K562 (cell line): ENCODE results near the gene SPTBN4. TPM values are rescaled to one million over a fixed set of nuclear protein-coding genes. Genes with fewer than 3 reads are reported as not detected.

Experiments
- ATAC-seq: fragments of 200-7000 bp; cut with Tn5 transposase; 3 replicates; pipeline ENCODE4 v1.9.1; 2020; ENCODE audit warnings: moderate library complexity
- BruUV-seq: library from RNA; stranded (reverse); fragments of 400-500 nt; replicated peaks from 2 replicates; lab custom pipeline; 2021; lab: Mats Ljungman, UMichigan
- CTCF ChIA-PET: fragments of 300-600 bp; formaldehyde crosslinking; extraction: SDS; loops from one replicate; lab custom pipeline; 2021; ENCODE audit warnings: low intra/inter-chr PET ratio; lab: Yijun Ruan, JAX
- POLR2A ChIA-PET: fragments of 300-600, 350-650 bp; sonication (Branson Sonifier 250); formaldehyde crosslinking; extraction: SDS; loops from one replicate; lab custom pipeline; 2021; ENCODE audit warnings: antibody characterized with exemption, inconsistent platforms; lab: Yijun Ruan, JAX
- DNase-seq, 4 experiments: peaks; one replicate each; pipeline versions ENCODE4 v3.0.0 to v3.0.0-alpha.2; 2011 to 2018; ENCODE audit warnings: low spot score in 3 of 4, mixed read lengths in 3 of 4; ENCODE audit errors: extremely low read depth in 1 of 4
- FAIRE-seq: peaks from 2 replicates; lab custom pipeline; 2011; peaks lifted over from hg19 to GRCh38; lab: Jason Lieb, UNC
- H2AFZ ChIP-seq: 2 replicates; pipeline ENCODE4 v1.6.0; 2011; ENCODE audit warnings: low read depth, low read length, control low read depth, inconsistent platforms
- H3K27ac ChIP-seq: fragments of 200-600 bp; 3 replicates; pipeline ENCODE4 v1.8.0; 2011; ENCODE audit warnings: low read depth, mild to moderate bottlenecking, control low read depth, inconsistent platforms, low read length, moderate library complexity, mixed read lengths; ENCODE audit errors: extremely low read depth
- H3K27me3 ChIP-seq, 2 experiments: fragments of 300-600 bp in 1 of 2; 2 replicates in 1 of 2; 3 replicates in 1 of 2; pipeline versions ENCODE4 v1.6.0 to v1.8.0; 2011; ENCODE audit warnings: inconsistent platforms in 2 of 2, low read length in 2 of 2, mild to moderate bottlenecking in 1 of 2, mixed read lengths in 1 of 2, moderate library complexity in 1 of 2; ENCODE audit not compliant: control insufficient read depth in 2 of 2, insufficient read depth in 2 of 2
- H3K36me3 ChIP-seq: fragments of 300-600 bp; 3 replicates; pipeline ENCODE4 v1.8.0; 2011; ENCODE audit warnings: mild to moderate bottlenecking, low read length, inconsistent platforms; ENCODE audit not compliant: control insufficient read depth, insufficient read depth
- H3K4me1 ChIP-seq, 2 experiments: fragments of 200-600 bp in 1 of 2; replicated peaks in 1 of 2; 2 replicates in 1 of 2; 3 replicates in 1 of 2; pipeline versions ENCODE4 v1.5.1 to v1.8.0; 2011; ENCODE audit warnings: inconsistent platforms in 2 of 2, low read length in 2 of 2, mild to moderate bottlenecking in 1 of 2, mixed read lengths in 1 of 2, moderate library complexity in 1 of 2; ENCODE audit not compliant: control insufficient read depth in 2 of 2, insufficient read depth in 2 of 2
- H3K4me2 ChIP-seq: 2 replicates; pipeline ENCODE4 v1.6.1; 2011; ENCODE audit warnings: low read length, control low read depth, inconsistent platforms, mixed read lengths; ENCODE audit not compliant: insufficient read depth
- H3K4me3 ChIP-seq: fragments of 200-600 bp; sonication (generic), shearing (Covaris generic); 2 replicates; pipeline ENCODE4 v1.5.1; 2016; ENCODE audit warnings: control low read depth, inconsistent platforms
- H3K79me2 ChIP-seq: fragments of 200-600 bp; 3 replicates; pipeline ENCODE4 v1.8.0; 2011; ENCODE audit warnings: low read length, inconsistent platforms; ENCODE audit not compliant: control insufficient read depth, insufficient read depth
- H3K9ac ChIP-seq, 2 experiments: 2 replicates each; pipeline versions ENCODE4 v1.6.0 to v1.6.1; 2011; ENCODE audit warnings: low read depth in 2 of 2, low read length in 2 of 2, control low read depth in 1 of 2, inconsistent platforms in 1 of 2, mild to moderate bottlenecking in 1 of 2, mixed read lengths in 1 of 2; ENCODE audit not compliant: insufficient read depth in 1 of 2
- H3K9me1 ChIP-seq: one replicate; pipeline ENCODE4 v1.6.0; 2011; ENCODE audit warnings: inconsistent platforms, mild to moderate bottlenecking, low read length, moderate library complexity; ENCODE audit not compliant: control insufficient read depth, insufficient read depth
- H3K9me3 ChIP-seq: replicated peaks from 2 replicates; pipeline ENCODE4 v1.5.1; 2011; ENCODE audit warnings: low read depth, low read length, inconsistent platforms; ENCODE audit not compliant: control insufficient read depth, insufficient read depth
- H4K20me1 ChIP-seq: replicated peaks from 2 replicates; pipeline ENCODE4 v1.6.1; 2011; ENCODE audit warnings: low read length, inconsistent platforms, mixed read lengths; ENCODE audit not compliant: control insufficient read depth, insufficient read depth
- DNMT1 ChIP-seq: fragments of 450-650 bp; IDR thresholded peaks from 2 replicates; pipeline ENCODE4 v1.6.1; 2016; ENCODE audit warnings: antibody characterized with exemption, mild to moderate bottlenecking
- ETV6 ChIP-seq, 3 experiments: fragments of 150-350 bp in 1 of 3; sonication (generic) in 1 of 3; formaldehyde crosslinking in 1 of 3; IDR thresholded peaks; 2 replicates each; pipeline versions ENCODE4 v1.6.1 to v1.8.0; 2014 to 2022; ENCODE audit warnings: borderline replicate concordance in 2 of 3, low read depth in 2 of 3, antibody characterized with exemption in 1 of 3, low read length in 1 of 3, mild to moderate bottlenecking in 1 of 3, missing genetic modification reagents in 1 of 3
- FOXJ3 ChIP-seq: sonication (generic); formaldehyde crosslinking; IDR thresholded peaks from 2 replicates; pipeline ENCODE4 v1.4.0; 2020; ENCODE audit warnings: mild to moderate bottlenecking, missing genetic modification reagents
- GTF2E2 ChIP-seq: fragments of 200-800 bp; sonication (Bioruptor generic); IDR thresholded peaks from 2 replicates; pipeline ENCODE4 v1.6.1; 2016; ENCODE audit warnings: missing genetic modification characterization, missing compliant biosample characterization
- L3MBTL2 ChIP-seq: fragments of 450-650 bp; IDR thresholded peaks from 2 replicates; pipeline ENCODE4 v1.6.1; 2016; ENCODE audit warnings: mild to moderate bottlenecking, moderate library complexity
- PHF8 ChIP-seq: fragments of 200-600 bp; sonication (generic); IDR thresholded peaks from 2 replicates; pipeline ENCODE4 v1.6.1; 2012; ENCODE audit warnings: mixed run types, mild to moderate bottlenecking, inconsistent platforms, low read length, moderate library complexity, borderline replicate concordance
- RBM25 ChIP-seq: fragments of 200-400 bp; formaldehyde crosslinking; IDR thresholded peaks from 2 replicates; pipeline ENCODE4 v1.6.1; 2018; ENCODE audit warnings: low read length, low read depth, moderate library complexity; ENCODE audit not compliant: severe bottlenecking
- RHOXF2B ChIP-seq: fragments of 250-450 bp; sonication (Bioruptor Pico); conservative IDR thresholded peaks from 2 replicates; pipeline ENCODE4 v1.5.1; 2021
- SUPT5H ChIP-seq: fragments of 450-650 bp; IDR thresholded peaks from 2 replicates; pipeline ENCODE4 v1.6.1; 2016
- ZZZ3 ChIP-seq: fragments of 450-650 bp; IDR thresholded peaks from 2 replicates; pipeline ENCODE4 v1.6.1; 2016; ENCODE audit warnings: antibody characterized with exemption, mild to moderate bottlenecking, moderate library complexity
- WGBS: fragments of 100-300 bp; shearing (Covaris generic); methylation state at CpG from one replicate; pipeline ENCODE4 v1.1.6; 2016; ENCODE audit warnings: low coverage, mixed read lengths; ENCODE audit not compliant: insufficient coverage; ENCODE audit errors: missing lambda C conversion rate; 5-methylcytosine and 5-hydroxymethylcytosine counted together
- in situ Hi-C: fragments of 300-500 bp; cut with MboI; formaldehyde crosslinking; loops from 4 replicates; pipeline ENCODE4 v1.15.0; 2018; ENCODE audit warnings: inconsistent platforms, mixed read lengths
- intact Hi-C: fragments of 100-400 bp; cut with micrococcal nuclease; formaldehyde crosslinking; loops from 2 replicates; pipeline ENCODE4 v1.14.2; 2022
- polyA plus RNA-seq, 8 experiments: library from polyadenylated mRNA; depleted of rRNA in 4 of 8; stranded (reverse) in 5 of 8; unstranded in 3 of 8; fragments of >200 nt; fragmentation: Nextera tagmentation in 2 of 8; fragmentation: Illumina TruSeq in 1 of 8; extraction: Ambion mirVana in 2 of 8; extraction: Trizol in 1 of 8; gene quantifications; 2 replicates each; pipeline versions ENCODE4 v1.2.1 to v1.2.3, GENCODE V29; 2011 to 2014; ENCODE audit warnings: inconsistent platforms in 1 of 8, missing spikeins in 1 of 8
- total RNA-seq, 7 experiments: library from RNA; depleted of rRNA in 6 of 7; stranded (reverse); fragments of >200 nt in 6 of 7; fragmentation: Illumina TruSeq in 2 of 7; extraction: Trizol in 2 of 7; gene quantifications; 2 replicates each; pipeline versions ENCODE4 v1.2.1 to v1.2.3, GENCODE V29; 2011 to 2021; ENCODE audit warnings: low replicate concordance in 1 of 7
- TF ChIP-seq, protein P1 (sequence below), 2 experiments: fragments of 200-800 bp in 1 of 2; sonication (Bioruptor generic) in 1 of 2; sonication (generic) in 1 of 2; formaldehyde crosslinking in 1 of 2; IDR thresholded peaks in 1 of 2; conservative IDR thresholded peaks in 1 of 2; 2 replicates each; pipeline versions ENCODE4 v1.5.0 to v1.6.1; 2016 to 2020; ENCODE audit warnings: missing compliant biosample characterization in 1 of 2, missing genetic modification characterization in 1 of 2, missing genetic modification reagents in 1 of 2
- TF ChIP-seq, protein P2 (sequence below): fragments of 200-800 bp; sonication (Bioruptor generic); IDR thresholded peaks from 2 replicates; pipeline ENCODE4 v1.6.1; 2017; ENCODE audit warnings: missing genetic modification characterization, missing compliant biosample characterization

The SPTBN4 gene
- total and polyA plus RNA-seq, 9 of the 15 experiments (the other 6 are each of a cell fraction or from before 2014, with no cell fraction given): 0.01 to 1.5 (median 0.86) TPM

DNA sequence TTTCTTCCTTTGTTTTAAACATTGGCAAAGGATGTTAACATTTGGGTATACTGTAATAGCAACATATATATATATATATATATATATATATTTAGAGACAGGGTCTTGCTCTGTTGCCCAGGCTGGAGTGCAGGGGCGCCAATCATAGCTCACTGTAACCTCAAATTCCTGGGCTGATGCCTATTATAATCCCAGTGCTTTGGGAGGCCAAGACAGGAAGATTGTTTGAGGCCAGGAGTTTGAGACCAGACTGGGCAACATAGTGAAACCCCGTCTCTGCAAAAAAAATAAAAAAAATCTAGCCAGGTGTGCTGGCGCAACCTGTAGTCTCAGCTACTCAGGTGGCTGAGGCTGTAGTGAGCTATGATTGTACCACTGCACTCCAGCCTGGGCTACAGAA lies 6.6 kb upstream of the SPTBN4 start:
- intact Hi-C loops (no loop called here), in situ Hi-C loops (no loop called here)
- TF ChIP-seq RHOXF2B (CRISPR knock-in tag) (no peak), PHF8 (no peak), ETV6 (IDR thresholded peaks at IDR 0.05; ENCODE audit: borderline replicate concordance in 1 of 2, low read depth in 2 of 2, low read length in 1 of 2) (no peak), ETV6 (CRISPR knock-in tag; IDR thresholded peaks at IDR 0.05; ENCODE audit: borderline replicate concordance) (no peak), FOXJ3 (CRISPR knock-in tag) (no peak), SUPT5H (no peak), ZZZ3 (no peak), L3MBTL2 (no peak), RBM25 (no peak), DNMT1 (no peak), GTF2E2 (no peak)
- TF ChIP-seq, protein P1, sequence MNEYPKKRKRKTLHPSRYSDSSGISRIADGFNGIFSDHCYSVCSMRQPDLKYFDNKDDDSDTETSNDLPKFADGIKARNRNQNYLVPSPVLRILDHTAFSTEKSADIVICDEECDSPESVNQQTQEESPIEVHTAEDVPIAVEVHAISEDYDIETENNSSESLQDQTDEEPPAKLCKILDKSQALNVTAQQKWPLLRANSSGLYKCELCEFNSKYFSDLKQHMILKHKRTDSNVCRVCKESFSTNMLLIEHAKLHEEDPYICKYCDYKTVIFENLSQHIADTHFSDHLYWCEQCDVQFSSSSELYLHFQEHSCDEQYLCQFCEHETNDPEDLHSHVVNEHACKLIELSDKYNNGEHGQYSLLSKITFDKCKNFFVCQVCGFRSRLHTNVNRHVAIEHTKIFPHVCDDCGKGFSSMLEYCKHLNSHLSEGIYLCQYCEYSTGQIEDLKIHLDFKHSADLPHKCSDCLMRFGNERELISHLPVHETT (CRISPR knock-in tag; conservative IDR thresholded peaks at IDR 0.05 in 1 of 2, IDR thresholded peaks at IDR 0.05 in 1 of 2): no peak
- TF ChIP-seq, protein P2, sequence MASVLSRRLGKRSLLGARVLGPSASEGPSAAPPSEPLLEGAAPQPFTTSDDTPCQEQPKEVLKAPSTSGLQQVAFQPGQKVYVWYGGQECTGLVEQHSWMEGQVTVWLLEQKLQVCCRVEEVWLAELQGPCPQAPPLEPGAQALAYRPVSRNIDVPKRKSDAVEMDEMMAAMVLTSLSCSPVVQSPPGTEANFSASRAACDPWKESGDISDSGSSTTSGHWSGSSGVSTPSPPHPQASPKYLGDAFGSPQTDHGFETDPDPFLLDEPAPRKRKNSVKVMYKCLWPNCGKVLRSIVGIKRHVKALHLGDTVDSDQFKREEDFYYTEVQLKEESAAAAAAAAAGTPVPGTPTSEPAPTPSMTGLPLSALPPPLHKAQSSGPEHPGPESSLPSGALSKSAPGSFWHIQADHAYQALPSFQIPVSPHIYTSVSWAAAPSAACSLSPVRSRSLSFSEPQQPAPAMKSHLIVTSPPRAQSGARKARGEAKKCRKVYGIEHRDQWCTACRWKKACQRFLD (CRISPR knock-in tag): no peak
- Histone ChIP-seq H3K9ac (no peak overlapping the region), H3K9me3 (no peaks in the 10 kb centered on the region), H3K36me3 (peaks cover 56% of the 10 kb centered on the region), H3K27ac (no peak overlapping the region), H3K4me2 (no peak overlapping the region), H3K79me2 (peaks cover 67% of the 10 kb centered on the region), H4K20me1 (peaks cover 7% of the 10 kb centered on the region), H3K27me3 (no peaks in the 10 kb centered on the region), H3K4me3 (no peak overlapping the region), H3K4me1 (peaks cover 12 to 28% of the 10 kb centered on the region in 2 experiments; a peak in 4 of 5 replicates), H3K9me1 (peaks cover 4% of the 10 kb centered on the region), H2AFZ (no peak overlapping the region)
- 90% methylated on average over 3 of the region's 3 CpGs for WGBS
- no peak for ATAC-seq
- CTCF ChIA-PET: no interaction called here
- POLR2A ChIA-PET: interaction anchor here (1.1 to 1.7 kb wide), 3 partner anchors 13 to 321 kb away, joined by 4 to 6 read pairs (median 5); no protein-coding TSS in a partner anchor
- FAIRE-seq: no peak
- BruUV-seq: no TSS peak
- no peak for DNase-seq
